Heart left ventricle (tissue), 16 donors: Measurements from ENCODE around the gene DTNB. TPM values are rescaled to one million over a fixed set of nuclear protein-coding genes. Genes with fewer than 3 reads are reported as not detected.
A peak's percentile ranks its signal among the peaks of the same experiment; 100 is the strongest.

ENCODE experiments used
- ATAC-seq, 4 donors: fragments of 200-7000 bp; cut with Tn5 transposase; one replicate each; pipeline ENCODE4 v1.9.1; 2020 to 2022; ENCODE audit warnings: moderate library complexity in 4 of 4, mild to moderate bottlenecking in 3 of 4, moderate number of reproducible peaks in 1 of 4
- DNase-seq, 5 donors: peaks; one replicate each; pipeline ENCODE4 v3.0.0-alpha.2; 2020
- H3K27ac ChIP-seq, 12 donors: fragments of 200-600 bp; sonication (generic) in 4 of 12; one replicate each; pipeline versions ENCODE4 v1.5.0 to v1.8.0; 2016 to 2022; ENCODE audit warnings: mild to moderate bottlenecking in 2 of 12
- H3K27me3 ChIP-seq, 9 donors: fragments of 200-600 bp; sonication (generic) in 2 of 9; one replicate each; pipeline versions ENCODE4 v1.5.1 to v1.8.0; 2016 to 2022; ENCODE audit warnings: mild to moderate bottlenecking in 3 of 9
- H3K36me3 ChIP-seq, 9 donors: fragments of 200-600 bp; sonication (generic) in 2 of 9; one replicate each; pipeline versions ENCODE4 v1.5.0 to v1.8.0; 2018 to 2022; ENCODE audit warnings: mild to moderate bottlenecking in 2 of 9
- H3K4me1 ChIP-seq, 12 donors: fragments of 200-600 bp; sonication (generic) in 4 of 12; one replicate each; pipeline versions ENCODE4 v1.5.0 to v1.8.0; 2016 to 2022; ENCODE audit warnings: mild to moderate bottlenecking in 3 of 12
- H3K4me3 ChIP-seq, 12 donors: fragments of 200-600 bp; sonication (generic) in 4 of 12; one replicate each; pipeline versions ENCODE4 v1.5.0 to v1.8.0; 2017 to 2022; ENCODE audit warnings: mild to moderate bottlenecking in 9 of 12, moderate library complexity in 4 of 12
- H3K9me3 ChIP-seq, 12 donors: fragments of 200-600 bp; sonication (generic) in 4 of 12; one replicate each; pipeline versions ENCODE4 v1.5.0 to v1.8.0; 2016 to 2022; ENCODE audit warnings: mild to moderate bottlenecking in 1 of 12
- POLR2A ChIP-seq, 2 donors: fragments of 450-650 bp; IDR thresholded peaks; one replicate each; pipeline ENCODE4 v1.6.1; 2017; ENCODE audit warnings: antibody characterized with exemption in 2 of 2, mild to moderate bottlenecking in 2 of 2, moderate library complexity in 2 of 2
- WGBS, 4 donors: extraction: QIAGEN DNeasy Blood & Tissue Kit in 2 of 4; methylation state at CpG; one replicate each; pipeline versions ENCODE4 v1.1.5 to v1.1.7; 2013 to 2018; 5-methylcytosine and 5-hydroxymethylcytosine counted together
- intact Hi-C, 10 donors: fragments of 100-400 bp; cut with DNase I; formaldehyde crosslinking; loops; one replicate each; pipeline versions ENCODE4 v1.11.1 to v1.14.2; 2022
- polyA plus RNA-seq, 2 donors: library from polyadenylated mRNA; stranded (reverse); fragments of 200-250 nt; gene quantifications; one replicate each; pipeline ENCODE4 v1.2.3, GENCODE V29; 2013
- total RNA-seq, 9 donors: library from RNA; depleted of rRNA in 2 of 9; stranded (reverse); fragments of >200 nt in 2 of 9; fragmentation: NEBNext Ultra II Directional in 3 of 9; extraction: Animal tissue kit (Norgen Biotek cat#: 25700) in 3 of 9; gene quantifications; one replicate each; pipeline versions ENCODE4 v1.1.0 to v1.2.4, GENCODE V29; 2016 to 2023
- TF ChIP-seq, protein P1 (sequence below), 12 donors: fragments of 200-600 bp; sonication (generic) in 4 of 12; IDR thresholded peaks; one replicate each; pipeline versions ENCODE4 v1.5.0 to v1.8.0; 2018 to 2022; ENCODE audit warnings: antibody characterized with exemption in 12 of 12, mild to moderate bottlenecking in 5 of 12
- donor health status: ischemic (EF 13 %, LVEDD 7.1; RV severe dilation, severe dysfunction).
- donor health status: healthy with polysubstance abuse.
- donor health status: DM: no; HTN: yes; CAD: no.
- donor health status: DM: no; HTN: no; CAD: no.
- donor health status: ischemic (EF 25% LVEDD 6.9; RV normal size, moderate dysfunction).
- donor health status: ischemic (EF 25% LVEDD 5.7; RV mildly dilated, moderate dysfunction).
- donor health status: healthy.
- donor health status: DM: yes; HTN: yes; CAD: no.
- donor health status: ischemic (EF 35%, LVEDD 5.7; RV mildly dilated, moderate dysfunction).
- donor health status: nonischemic (EF 11% LVEDD 7.7; RV severe dilation, severe dysfunction).
- donor health status: DM: yes; HTN: yes; CAD: no.
- donor health status: PGD.
- donor health status: ischemic (EF 29% LVEDD 5.4; RV normal size, mild dysfunction).
- donor health status: nonischemic (EF 23%, LVEDD 6.1; RV moderate dilation, normal function).

Gene DTNB
- total and polyA plus RNA-seq, 11 donors: 2.5 to 17.3 (median 5.6) TPM

DNA sequence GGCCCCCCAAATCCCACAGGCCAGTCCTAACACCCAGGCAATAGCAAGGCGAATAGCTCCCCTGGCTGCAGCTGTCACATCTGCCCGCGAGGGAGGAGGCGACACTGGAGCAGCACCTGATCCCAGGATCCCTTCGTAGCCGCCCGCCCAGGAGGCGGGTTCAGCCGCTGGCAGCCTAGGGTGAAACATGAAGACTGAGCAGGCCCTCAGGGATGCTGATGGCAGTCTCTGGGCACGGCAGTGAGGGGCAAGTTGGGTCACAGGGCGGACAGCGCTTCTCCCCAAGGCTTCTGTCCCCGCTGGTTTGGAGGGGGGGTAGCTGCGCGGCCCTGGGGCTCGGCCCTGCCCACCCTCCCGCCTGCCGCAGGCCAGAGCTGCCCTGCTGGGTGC, 333.6 kb downstream of the DTNB start:
- peak; percentile 25 to 51 (median 36) for ATAC-seq
- Histone ChIP-seq H3K36me3 (peaks cover 0 to 5% (median 0%) of the 10 kb centered on the region in 9 donors), H3K27ac (peak overlapping the region; percentile 53 to 95 (median 86)), H3K9me3 (no peaks in the 10 kb centered on the region), H3K27me3 (no peaks in the 10 kb centered on the region), H3K4me1 (peaks cover 3 to 65% (median 54%) of the 10 kb centered on the region in 12 donors), H3K4me3 (peak overlapping the region in 11 of 12 donors; percentile 61 to 99 (median 75))
- DNase-seq: peak in 3 of 5 donors; percentile 58 to 73 (median 58)
- 36 to 44% (median 40%) methylated on average over 3 to 18 of the region's 18 CpGs for WGBS, 4 donors
- TF ChIP-seq, protein P1, sequence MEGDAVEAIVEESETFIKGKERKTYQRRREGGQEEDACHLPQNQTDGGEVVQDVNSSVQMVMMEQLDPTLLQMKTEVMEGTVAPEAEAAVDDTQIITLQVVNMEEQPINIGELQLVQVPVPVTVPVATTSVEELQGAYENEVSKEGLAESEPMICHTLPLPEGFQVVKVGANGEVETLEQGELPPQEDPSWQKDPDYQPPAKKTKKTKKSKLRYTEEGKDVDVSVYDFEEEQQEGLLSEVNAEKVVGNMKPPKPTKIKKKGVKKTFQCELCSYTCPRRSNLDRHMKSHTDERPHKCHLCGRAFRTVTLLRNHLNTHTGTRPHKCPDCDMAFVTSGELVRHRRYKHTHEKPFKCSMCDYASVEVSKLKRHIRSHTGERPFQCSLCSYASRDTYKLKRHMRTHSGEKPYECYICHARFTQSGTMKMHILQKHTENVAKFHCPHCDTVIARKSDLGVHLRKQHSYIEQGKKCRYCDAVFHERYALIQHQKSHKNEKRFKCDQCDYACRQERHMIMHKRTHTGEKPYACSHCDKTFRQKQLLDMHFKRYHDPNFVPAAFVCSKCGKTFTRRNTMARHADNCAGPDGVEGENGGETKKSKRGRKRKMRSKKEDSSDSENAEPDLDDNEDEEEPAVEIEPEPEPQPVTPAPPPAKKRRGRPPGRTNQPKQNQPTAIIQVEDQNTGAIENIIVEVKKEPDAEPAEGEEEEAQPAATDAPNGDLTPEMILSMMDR (IDR thresholded peaks at IDR 0.05): peak in 4 of 12 donors; percentile 13 to 35 (median 26)
- TF ChIP-seq POLR2A (IDR thresholded peaks at IDR 0.05): no peak
- intact Hi-C loops: loop anchor here in 8 of 10 donors (2.0 to 10.0 kb wide), 7 partner anchors 32 to 185 kb away; no protein-coding TSS in a partner anchor

DNA sequence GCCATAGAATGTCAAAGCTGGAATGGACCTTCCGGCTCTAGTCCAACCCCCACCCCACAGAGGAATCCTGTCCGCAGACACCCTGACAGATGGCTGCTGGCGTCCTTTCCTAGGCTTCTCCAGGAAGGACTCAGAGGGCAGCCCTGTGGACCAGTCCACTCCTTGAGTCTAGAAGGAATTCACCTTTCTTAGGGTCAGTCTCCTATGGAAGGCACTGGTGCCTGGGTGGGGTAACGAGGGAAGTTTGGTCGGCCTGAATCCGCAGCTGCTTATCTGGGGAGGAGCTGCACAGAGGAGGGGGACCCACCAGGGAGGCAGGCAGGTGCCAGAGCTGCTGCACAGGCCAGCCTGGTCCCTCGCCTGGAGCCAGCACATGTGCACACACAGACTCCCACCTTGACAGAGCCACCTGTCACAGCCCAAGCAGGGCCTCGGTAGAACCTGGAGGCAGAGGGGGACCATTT, 334.1 kb downstream of the DTNB start:
- peak in 1 of 5 donors; percentile 69 for DNase-seq
- intact Hi-C loops: loop anchor here in 5 of 10 donors (2.0 to 5.0 kb wide), 3 partner anchors 47 to 62 kb away; no protein-coding TSS in a partner anchor
- peaks cover 0 to 5% (median 0%) of the 10 kb centered on the region in 9 donors for H3K36me3 ChIP-seq
- no peaks in the 10 kb centered on the region for H3K9me3 ChIP-seq
- no peaks in the 10 kb centered on the region for H3K27me3 ChIP-seq
- ATAC-seq: peak in 2 of 4 donors; percentile 11 to 37
- H3K4me3 ChIP-seq: peak overlapping the region in 6 of 12 donors; percentile 66 to 99 (median 89)
- 30 to 60% (median 46%) methylated on average over 1 to 8 of the region's 8 CpGs for WGBS, 4 donors
- TF ChIP-seq, protein P1 (IDR thresholded peaks at IDR 0.05): no peak
- no peak for TF ChIP-seq POLR2A (IDR thresholded peaks at IDR 0.05)
- peak overlapping the region in 10 of 12 donors; percentile 42 to 95 (median 86) for H3K27ac ChIP-seq
- H3K4me1 ChIP-seq: peaks cover 3 to 71% (median 58%) of the 10 kb centered on the region in 12 donors

DNA sequence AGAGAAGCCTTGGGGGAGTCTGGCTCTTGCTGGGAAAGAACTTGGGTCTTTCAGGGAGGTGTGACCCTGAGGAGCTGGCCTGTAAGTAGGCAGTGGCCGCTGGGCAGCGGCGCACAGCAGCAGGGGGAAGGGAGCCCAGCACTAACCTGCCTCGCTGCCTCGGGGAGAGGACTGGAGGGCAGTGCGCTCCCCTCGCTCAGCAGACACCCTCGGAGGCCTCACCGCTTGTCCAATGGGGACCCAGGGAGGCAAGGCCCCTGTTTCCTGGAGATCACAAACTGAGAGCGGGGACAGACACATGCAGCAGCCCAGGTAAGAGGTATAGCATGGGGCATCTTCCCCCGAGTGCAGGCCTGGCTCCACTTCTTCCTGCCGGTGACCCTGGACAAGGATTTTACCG, 335.0 kb downstream of the DTNB start:
- Histone ChIP-seq H3K4me3 (no peak overlapping the region), H3K27ac (peak overlapping the region in 5 of 12 donors; percentile 42 to 95 (median 86)), H3K4me1 (peaks cover 3 to 75% (median 59%) of the 10 kb centered on the region in 12 donors), H3K36me3 (peaks cover 0 to 5% (median 0%) of the 10 kb centered on the region in 9 donors), H3K9me3 (no peaks in the 10 kb centered on the region), H3K27me3 (no peaks in the 10 kb centered on the region)
- TF ChIP-seq, protein P1 (IDR thresholded peaks at IDR 0.05): no peak
- TF ChIP-seq POLR2A (IDR thresholded peaks at IDR 0.05): no peak
- ATAC-seq: no peak
- intact Hi-C loops: loop anchor here in 5 of 10 donors (2.0 to 5.0 kb wide), 3 partner anchors 46 to 61 kb away; no protein-coding TSS in a partner anchor
- 80 to 84% (median 83%) methylated on average over 6 to 13 of the region's 13 CpGs for WGBS, 4 donors
- DNase-seq: no peak

DNA sequence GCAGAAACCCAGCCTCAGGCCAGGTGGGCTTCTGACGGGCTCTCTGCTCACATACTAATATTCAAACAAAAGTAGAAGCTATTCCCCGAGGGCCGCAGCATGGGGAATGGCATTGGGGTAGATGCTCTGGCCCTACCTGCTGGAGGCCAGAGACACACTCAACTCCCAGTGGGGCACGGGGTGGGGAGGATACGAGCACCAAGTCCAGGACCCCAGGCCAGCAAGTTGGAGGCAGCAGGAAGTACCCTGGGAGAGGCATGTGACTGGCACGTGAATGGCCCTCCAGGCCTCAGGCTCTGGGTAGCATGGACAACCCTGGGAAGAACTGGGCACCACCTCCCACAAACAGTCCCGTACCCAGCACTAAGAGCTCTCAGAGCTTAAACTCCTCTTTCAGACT, 335.5 kb downstream of the DTNB start:
- peaks cover 3 to 79% (median 58%) of the 10 kb centered on the region in 12 donors for H3K4me1 ChIP-seq
- TF ChIP-seq, protein P1 (IDR thresholded peaks at IDR 0.05): no peak
- TF ChIP-seq POLR2A (IDR thresholded peaks at IDR 0.05): no peak
- DNase-seq (no peak), ATAC-seq (no peak)
- H3K27ac ChIP-seq: peak overlapping the region in 1 of 12 donors; percentile 86
- intact Hi-C loops: loop anchor here in 5 of 10 donors (2.0 to 5.0 kb wide), 3 partner anchors 46 to 61 kb away; no protein-coding TSS in a partner anchor
- no peaks in the 10 kb centered on the region for H3K27me3 ChIP-seq
- no peak overlapping the region for H3K4me3 ChIP-seq
- WGBS, 4 donors: 67 to 79% (median 70%) methylated on average over 7 of the region's 7 CpGs
- H3K36me3 ChIP-seq: peaks cover 0 to 5% (median 0%) of the 10 kb centered on the region in 9 donors
- no peaks in the 10 kb centered on the region for H3K9me3 ChIP-seq
